GM19193 (cell line): ENCODE measurements around the gene TMEM17.

Experiments
- POLR2A ChIP-seq: IDR thresholded peaks from 4 replicates; pipeline ENCODE4 v1.6.1; 2011; ENCODE audit not compliant: insufficient read depth, insufficient read length; ENCODE audit errors: extremely low read depth

TMEM17 gene

DNA sequence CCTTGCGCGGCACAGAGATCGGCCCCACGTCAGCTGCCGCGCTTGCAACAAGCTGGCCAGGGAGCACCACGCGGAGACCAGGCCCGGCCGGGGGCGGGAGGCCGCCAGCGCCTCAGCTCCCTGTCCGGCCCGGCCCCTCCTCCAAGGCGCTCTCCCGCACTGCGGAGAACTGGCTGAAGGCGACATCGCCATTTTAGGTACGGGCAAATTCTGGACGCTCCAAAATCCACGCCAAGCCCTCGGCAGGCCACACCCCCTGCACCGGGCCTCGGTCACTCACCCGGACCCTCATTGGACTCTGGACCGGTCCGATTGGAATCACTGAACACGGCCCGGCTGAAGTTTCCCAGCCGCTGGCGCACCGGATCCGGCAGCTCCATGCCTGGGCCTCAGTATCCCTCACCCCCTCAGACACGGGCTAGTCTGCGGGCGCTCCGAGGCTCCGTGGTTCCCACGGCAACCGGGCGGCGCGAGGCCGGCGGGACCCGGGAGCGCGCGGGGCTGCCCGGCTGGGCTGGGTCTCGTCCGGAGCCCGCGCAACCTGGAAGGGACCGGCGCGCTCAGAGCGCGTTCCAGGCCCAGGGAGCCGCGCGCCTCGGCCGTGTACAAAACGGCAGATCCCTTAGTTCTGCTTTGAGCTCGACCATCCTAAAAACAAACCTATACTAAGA lies at the start of gene TMEM17:
TMEM17 (minus strand) TSS at position 446 of the 671 bp plus-strand sequence; CDS start at position 380, 66 bp downstream.
- peak; percentile 38 for TF ChIP-seq POLR2A

DNA sequence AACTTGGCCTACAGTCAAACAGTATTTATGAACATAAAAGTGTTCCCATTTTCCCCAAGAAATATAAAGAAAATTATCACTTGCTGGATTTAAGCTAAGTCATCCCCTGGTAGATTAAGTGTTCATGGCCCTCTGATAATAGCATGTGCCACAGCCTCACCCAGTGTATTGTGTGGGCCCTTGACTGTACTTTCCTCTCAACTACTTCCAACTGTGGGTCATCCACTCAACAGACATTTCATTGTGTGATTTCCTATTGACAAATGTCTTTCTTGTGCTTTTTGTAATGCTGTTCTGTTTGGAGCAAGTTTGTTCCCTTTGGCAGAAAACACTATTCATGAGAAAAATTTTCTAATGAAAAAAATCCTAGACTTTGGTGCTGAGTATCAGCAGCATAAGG lies 48.4 kb upstream of the TMEM17 start:
- TF ChIP-seq POLR2A: no peak

- no peak for TF ChIP-seq POLR2A
Measured at GRCh38 chr2:62550461-62550860, 44.5 kb upstream of the TMEM17 start.

GRCh38 chr2:62547854-62548253 lies 41.9 kb upstream of the TMEM17 start:
- TF ChIP-seq POLR2A: no peak

- TF ChIP-seq POLR2A: no peak
Measured at GRCh38 chr2:62545261-62545660, 39.3 kb upstream of the TMEM17 start.

GRCh38 chr2:62540408-62541168 lies 34.6 kb upstream of the TMEM17 start:
- no peak for TF ChIP-seq POLR2A

GRCh38 chr2:62539606-62540407 lies 33.8 kb upstream of the TMEM17 start:
- no peak for TF ChIP-seq POLR2A

- TF ChIP-seq POLR2A: no peak
Measured at GRCh38 chr2:62538756-62539155, 32.8 kb upstream of the TMEM17 start.

DNA sequence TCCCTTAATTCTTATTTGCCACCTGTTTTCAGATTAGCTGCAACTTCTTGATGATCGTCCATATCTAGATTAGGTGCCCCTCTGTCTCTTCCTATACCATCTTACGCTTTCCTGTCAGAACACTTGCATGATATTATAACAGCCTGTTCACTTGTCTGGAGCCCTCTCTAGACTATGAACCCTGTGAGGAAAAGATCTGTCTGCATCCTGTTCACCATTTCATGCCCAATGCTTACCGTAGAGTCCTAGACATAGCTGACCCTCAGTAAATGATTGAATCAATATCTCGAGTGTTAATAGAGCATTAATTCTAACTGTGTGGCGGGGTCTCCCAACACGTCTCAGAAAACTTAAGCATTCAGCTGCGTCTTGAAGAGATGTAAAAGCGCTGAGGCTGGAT lies 31.8 kb upstream of the TMEM17 start:
- no peak for TF ChIP-seq POLR2A

DNA sequence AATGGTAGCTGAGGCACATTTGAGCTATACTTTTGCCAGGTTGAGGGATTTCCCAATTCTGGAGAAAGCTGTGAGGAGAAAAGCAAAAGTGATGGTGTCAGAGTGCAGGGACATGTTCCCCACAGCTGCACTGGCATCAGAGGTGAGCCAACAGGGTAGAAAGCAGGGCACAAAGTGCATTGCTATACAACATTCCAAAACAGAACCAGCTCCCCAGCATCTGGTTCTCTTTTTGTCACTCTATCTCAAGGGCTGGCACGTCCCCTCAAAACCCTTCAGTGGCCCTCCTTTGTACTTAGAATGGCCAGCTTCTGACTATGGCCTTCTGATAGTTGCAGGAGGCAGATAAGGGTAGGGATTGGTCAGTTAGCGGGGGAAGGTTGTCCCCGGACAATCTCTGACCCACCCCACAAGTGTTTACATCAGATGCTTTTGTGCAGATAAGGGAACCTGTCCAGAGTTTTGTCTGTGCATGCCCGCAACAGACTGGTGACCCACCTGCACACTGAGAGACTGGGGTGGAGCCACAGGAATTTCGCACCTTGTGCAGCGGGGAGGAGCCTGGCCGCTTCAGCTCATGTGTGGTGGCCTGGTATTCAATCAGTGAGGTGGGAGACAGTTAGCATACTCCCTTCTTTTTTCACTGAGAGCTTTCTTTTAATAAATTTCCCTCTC lies 31.0 kb upstream of the TMEM17 start:
- TF ChIP-seq POLR2A: no peak

- no peak for TF ChIP-seq POLR2A
Measured at GRCh38 chr2:62531594-62531993, 25.6 kb upstream of the TMEM17 start.

DNA sequence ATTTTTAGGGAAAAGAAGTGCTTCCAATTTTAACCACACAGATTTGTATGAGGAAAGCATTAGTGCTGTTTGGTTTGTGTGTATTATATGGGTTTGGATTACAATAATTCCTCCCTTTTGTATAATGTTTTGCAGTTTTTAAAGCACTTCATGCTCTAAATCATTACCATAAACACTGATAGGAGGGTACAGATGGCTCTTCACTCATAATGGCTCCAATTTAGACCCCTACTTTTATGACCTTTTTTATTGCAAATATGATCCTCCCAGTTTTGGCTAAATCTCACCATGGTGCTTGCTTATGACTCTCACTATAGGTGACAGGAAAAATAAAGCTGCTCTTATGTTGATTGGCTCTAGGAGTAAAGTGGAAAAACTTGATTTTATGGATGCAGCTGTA lies 23.8 kb upstream of the TMEM17 start:
- TF ChIP-seq POLR2A: no peak

DNA sequence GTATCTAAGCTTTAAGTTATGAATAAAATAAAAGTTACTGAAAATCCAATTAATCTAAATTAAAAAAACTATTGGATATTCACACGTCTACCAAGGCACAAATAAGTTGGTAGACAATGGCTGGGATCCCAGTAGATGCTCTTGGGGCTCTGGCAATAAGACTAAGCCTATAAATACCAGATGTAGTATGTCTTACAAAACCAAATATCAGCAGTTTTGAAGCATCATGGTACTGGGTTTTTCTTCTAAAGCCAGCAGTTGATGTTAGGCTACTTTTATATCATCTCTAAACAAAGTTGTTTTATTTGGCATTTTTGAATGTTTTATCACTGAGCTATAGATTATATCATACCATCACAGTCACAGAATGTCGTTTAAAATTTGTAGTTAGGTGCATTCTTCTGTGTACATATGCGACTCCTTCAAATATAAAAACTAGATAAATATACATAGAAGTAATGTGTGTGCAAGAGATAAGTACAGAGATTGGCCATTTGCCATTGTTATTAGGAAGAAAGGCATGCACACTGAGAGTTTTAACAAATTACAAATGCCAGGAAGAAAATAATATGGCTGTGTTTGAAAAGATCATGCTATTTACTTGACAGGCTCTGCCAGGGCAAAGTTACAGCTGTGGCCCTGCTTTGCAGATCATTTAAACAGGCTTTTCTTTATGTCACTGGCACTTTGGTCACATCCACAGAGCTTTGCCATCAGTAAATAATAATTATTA lies 21.6 kb upstream of the TMEM17 start:
- TF ChIP-seq POLR2A: no peak

DNA sequence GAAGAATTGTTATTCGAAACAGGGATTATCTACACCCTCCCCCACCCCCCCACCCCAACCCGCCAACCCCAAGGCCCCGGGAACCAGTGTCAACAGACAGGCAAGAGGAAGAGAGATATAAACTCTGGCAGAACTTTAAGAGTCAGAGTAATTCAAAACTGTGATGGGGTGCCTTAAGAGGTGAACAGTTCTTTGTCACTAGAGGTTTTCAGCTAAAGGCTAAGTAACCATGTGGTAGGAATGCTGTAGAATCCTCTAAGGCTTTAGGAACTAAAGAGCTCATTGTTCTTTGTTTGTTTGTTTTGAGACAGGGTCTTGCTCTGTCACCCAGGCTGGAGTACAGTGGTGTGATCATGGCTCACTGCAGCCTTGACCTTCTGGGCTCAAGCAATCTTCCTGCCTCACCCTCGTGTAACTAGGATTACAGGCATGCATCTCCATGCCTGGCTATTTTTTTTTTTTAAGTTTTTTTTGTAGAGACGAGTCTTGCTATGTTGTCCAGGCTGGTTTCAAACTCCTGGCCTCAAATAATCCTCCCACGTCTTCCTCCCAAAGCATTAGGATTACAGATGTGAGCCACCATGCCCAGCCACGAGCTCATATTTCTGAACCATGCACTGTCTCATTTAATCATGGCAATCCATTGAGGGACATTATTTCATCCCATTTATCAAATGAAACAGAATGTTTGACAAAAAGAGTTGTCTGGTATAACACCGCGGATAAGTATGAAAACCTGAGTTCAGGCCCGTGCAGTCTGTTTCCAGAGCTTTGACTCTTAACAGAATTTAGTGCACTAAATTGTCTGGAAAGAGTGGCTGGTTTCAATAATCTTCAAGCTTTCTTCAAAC lies 20.8 kb upstream of the TMEM17 start:
- no peak for TF ChIP-seq POLR2A
